GM19193 (cell line): ENCODE results near the gene F7.

Experiments used
- POLR2A ChIP-seq: IDR thresholded peaks from 4 replicates; pipeline ENCODE4 v1.6.1; 2011; ENCODE audit not compliant: insufficient read depth, insufficient read length; ENCODE audit errors: extremely low read depth

F7 gene

DNA sequence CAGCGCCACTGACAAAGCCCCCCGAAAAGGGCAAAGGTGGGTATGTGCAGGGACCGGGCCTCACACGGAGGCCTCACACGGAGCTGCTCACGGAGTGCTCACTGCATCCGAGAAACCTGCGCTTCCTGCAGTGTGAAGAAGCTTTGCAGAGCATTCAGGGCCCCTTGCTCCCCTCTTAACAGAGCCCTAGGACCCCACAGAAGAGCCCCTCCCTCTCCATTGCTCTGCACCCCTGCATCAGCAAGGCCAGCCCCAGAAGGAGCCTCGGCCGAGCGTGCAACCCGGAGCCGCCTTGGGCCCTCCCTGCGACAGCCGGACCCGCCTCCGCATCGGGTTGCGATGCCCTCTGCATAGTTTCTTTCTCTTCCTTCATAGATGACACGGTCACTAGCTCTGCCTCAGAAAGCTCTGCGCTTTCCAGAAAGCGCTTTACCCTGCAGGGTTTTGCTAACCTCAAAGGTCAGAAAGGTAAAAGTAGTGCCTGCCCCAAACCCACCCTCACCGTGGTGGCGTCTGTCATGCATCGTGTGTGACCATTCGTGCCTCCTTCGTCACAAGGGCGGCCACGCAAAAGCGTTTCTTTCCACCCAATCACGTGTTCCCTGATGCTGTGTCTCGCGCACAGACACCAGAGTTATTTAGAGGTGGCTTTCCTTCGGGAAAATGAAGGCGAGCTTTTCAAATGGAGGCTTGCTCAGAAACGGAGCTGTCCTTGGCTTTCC, 15.7 kb upstream of the F7 start:
- TF ChIP-seq POLR2A, result no peak

GRCh38 chr13:113090415-113090770, 15.2 kb upstream of the F7 start:
- TF ChIP-seq POLR2A, result no peak

- no peak for TF ChIP-seq POLR2A
These were observed 14.8 kb upstream of the F7 start for GRCh38 chr13:113090806-113091205.

GRCh38 chr13:113091211-113091771, 14.3 kb upstream of the F7 start:
- TF ChIP-seq POLR2A, result no peak

DNA sequence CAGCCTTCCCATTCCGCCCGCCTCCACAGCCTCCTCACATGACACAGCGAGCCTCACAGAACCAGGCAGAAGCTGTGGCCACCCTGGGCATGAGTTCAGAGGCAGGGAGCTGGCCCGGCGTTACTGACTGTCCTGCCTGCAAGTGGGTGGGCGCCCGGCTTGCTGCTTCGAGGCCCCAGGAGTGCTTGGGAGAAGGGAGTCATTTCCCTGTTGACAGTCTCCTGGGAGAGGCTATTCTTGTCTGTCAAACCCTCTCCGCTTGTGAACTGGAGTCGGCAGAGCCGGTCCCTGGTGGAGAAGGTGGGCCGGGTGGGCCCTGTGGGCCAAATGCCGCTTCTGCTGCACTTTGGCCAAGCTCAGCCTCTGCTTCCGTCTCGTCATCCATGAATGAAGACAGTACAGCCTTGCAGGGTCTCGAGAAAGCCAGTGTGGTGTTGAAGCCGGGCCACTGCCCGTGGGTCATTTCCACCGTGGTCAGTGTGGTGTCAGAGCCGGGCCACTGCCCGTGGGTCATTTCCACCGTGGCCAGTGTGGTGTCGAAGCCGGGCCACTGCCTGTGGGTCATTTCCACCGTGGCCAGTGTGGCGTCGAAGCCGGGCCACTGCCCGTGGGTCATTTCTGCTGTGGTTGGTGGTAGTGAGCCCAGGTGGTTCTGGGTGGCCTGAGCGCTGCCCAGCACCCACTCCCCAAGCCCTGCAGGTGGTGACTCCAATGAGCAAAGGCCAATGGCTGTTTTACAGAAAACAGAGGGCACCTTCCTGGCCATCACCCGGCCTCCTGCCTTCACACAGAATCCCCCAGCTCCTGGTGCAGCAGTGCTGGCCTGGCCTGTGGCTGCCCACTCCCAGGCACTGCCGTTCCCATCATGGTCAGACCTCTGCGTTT, 13.5 kb upstream of the F7 start:
- no peak for TF ChIP-seq POLR2A

DNA sequence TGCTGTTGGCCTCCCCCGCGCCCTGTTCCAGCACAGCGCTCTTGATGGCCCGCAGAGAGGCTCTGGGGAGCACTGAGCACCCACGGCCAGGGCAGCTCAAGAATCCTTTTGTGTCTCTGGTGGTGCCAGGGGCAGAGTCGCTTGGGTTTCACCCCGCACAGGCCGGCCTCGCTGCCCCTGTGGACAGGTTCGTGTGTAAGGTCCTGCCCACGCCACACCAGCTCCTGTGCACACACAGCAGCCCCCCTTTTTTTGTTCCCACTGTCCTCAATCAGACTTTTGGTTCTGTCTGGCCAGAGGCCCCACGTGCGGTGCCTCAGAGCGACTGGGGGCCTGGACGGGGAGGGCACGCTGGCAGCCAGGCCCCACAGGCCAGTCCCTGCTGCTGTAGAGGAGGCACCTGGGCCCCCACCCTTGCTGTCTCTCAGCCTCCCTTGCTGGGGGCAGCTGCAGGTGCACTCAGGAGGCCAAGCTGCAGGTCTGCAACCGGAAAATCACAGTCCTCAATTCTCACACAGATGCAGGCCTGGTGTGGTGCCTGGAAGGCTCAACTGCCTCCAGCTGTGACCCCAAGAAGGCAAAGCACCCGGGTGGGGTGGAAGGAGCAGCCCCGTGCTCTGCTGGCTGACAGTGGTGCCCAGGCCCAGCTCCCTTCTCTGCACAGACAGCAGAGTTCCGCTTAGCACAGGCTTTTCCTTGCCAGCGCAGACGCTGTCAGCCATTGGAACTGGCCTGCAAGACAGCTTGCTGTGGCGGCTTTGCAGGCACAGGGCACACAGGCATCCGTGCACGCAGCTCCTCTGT, 12.6 kb upstream of the F7 start:
- no peak for TF ChIP-seq POLR2A

GRCh38 chr13:113093580-113094409, 11.8 kb upstream of the F7 start:
- no peak for TF ChIP-seq POLR2A

DNA sequence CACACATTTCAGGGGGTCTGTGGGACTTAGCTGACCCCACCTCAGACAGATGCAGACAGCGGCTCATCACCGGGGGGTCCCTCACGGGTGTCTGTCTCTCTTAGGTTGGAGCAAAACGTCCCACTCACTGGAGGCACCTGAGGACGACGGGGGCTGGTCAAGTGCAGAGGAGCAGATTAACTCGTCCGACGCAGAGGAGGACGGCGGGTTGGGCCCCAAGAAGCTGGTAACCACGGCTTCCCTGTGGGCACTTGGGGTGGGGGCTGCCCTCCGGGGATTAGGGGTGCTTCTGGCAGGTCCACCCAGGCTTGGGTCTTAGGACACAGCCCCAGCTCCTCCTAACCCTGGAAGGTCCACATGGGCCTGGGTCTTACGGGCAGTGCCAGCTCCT, 11.2 kb upstream of the F7 start:
- TF ChIP-seq POLR2A, result no peak

DNA sequence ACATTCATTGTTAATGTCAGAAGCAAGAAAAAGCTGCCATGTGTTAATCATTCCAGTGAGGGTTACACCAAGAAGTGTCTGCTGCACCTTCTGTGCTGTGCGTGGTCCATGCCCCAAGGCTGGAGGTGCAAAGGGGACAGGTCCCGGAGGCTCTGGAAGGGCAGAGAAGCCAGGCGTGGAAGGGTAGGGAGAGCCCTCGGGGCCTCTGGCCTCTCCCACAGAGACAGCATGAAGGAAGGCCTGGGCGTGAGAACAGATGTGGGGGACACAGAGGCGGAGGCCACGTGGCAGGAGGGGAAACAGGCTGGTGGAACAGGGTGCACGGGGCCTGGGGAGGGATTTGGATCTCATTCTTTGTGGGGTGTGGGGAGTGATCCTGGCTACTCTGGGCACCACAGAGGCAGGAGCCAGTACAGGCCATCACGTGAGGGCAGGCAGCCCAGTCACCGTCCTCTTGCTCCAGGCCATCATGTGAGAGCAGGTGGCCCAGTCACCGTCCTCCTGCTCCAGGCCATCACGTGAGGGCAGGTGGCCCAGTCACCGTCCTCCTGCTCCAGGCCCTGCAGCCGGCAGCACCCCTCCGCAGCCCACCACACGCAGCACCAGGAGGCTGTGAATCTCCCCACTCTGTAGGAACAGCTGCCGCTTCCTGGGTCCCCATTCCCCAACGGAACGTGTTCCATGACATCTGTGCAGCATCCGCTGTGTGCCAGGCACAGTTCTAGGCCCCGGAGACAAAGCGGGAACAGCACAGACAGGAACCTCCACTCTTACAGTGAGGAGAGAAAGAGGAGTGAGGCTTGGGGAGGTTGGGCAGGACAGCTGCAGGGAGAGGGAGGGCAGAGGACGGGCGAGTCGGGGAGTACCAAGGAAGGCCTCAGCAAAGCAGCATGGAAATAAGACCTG, 10.2 kb upstream of the F7 start:
- TF ChIP-seq POLR2A, result no peak

DNA sequence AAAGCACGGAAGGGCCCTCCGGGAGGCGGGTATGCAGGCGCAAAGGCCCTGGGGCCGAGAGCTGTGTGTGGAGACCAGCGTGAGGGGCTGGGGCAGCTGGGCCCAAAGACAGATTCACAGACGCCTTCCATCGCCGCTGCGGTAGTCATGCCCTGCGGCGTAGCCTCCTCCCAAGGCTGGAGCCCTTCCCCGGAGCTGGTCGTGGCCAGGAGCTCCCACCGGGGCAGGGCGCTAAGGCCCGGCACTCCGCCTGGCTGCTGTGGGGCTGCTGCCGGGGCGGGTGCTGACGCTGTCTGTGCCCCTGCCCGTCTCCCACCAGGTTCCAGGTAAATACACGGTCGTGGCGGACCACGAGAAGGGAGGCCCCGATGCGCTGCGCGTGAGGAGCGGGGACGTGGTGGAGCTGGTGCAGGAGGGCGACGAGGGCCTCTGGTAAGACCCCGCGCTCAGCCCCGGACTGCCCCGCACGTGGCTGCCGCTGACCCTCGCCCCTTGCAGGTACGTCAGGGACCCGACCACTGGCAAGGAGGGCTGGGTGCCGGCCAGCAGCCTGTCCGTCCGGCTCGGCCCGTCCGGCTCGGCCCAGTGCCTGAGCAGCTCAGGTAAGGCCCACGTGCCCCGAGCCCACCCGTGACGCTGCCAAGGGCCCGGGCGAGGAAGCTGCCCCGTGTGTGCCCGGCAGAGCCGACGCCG, 9.4 kb upstream of the F7 start:
- TF ChIP-seq POLR2A, result no peak

GRCh38 chr13:113096745-113097305, 8.8 kb upstream of the F7 start:
- TF ChIP-seq POLR2A, result no peak

DNA sequence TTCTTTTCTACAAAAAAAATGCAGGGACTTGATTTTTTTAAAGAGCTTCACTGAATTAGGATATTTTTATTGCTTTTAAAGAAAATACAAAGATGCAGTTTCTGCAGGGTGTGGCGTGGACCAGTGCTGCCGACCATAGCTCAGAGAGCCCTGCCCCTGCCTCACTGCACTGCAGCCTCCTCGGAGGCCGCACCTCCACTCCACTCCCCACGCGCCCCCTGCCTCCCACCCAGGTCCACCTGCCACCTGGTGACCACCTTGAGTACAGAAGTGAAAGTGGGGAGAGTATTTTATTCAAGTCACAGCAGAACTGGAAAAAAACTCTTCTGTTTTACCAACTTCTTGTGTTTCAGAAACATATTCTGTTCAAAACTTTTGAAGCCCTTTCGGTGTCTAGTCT, 7.9 kb upstream of the F7 start:
- TF ChIP-seq POLR2A, result no peak

DNA sequence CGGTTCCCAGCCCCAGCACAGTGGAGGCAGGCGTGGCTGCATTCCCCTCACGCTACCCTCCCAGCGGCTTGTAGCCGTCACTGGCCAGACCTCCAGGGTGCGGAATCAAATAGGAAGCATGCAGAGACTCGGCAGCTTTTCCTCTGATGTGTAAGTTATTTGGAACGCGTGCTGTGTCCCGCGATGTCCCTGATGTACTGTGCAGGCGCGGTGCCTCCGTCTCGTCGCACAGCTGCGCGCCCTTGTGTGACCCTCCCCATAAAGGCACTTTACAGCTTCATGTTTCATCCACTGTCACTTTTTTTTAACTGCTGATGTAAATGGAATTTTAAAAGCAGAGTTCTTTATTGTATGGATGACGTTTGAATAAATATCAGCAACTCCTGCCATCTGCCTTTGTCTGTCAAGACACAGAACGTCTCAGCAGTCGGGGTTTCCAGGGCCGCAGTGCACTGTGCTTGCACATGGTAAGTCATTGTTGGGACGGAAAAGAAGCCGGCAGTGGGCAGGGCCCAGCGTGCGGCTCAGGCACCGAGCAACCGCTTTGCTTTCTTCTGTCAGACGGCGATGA, 7.3 kb upstream of the F7 start:
- no peak for TF ChIP-seq POLR2A

DNA sequence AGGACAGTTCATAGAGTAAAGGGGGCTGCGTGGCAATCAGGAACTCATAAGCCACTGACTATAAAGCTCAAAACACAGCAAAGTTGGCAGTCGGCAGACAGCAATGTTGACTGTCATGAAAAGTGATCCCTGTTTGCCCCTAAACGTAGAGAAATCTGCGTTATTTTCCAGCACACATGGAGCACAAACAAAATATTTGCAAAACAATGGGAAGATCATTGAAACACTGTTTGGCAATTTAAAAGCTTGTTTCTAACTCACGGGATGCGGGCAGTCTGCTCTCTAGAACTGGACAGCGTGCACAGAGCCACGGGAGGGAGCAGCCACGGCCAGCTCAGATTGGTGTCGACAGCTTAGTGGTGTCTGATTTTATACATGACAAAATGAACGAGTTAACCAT, 6.4 kb upstream of the F7 start:
- no peak for TF ChIP-seq POLR2A
